ENCODE measurements around the gene GPR148.

- TF ChIP-seq CTCF (conservative IDR thresholded peaks at IDR 0.05 in 1 of 2, IDR thresholded peaks at IDR 0.05 in 1 of 2; ENCODE audit: extremely low read depth in 1 of 2, insufficient read depth in 1 of 2, low read depth in 1 of 2, low read length in 2 of 2) = no peak
- no peak for TF ChIP-seq EZH2 (IDR thresholded peaks at IDR 0.05; ENCODE audit: borderline replicate concordance, low read length)
These were observed 28.2 kb downstream of the GPR148 start for GRCh38 chr2:130756874-130757668.
